Small intestine (tissue), 7 donors: Measurements from ENCODE around the gene METRN. TPM values are rescaled to one million over a fixed set of nuclear protein-coding genes. Genes with fewer than 3 reads are reported as not detected.

Source experiments
- DNase-seq, 2 donors: peaks; one replicate each; pipeline versions ENCODE4 v3.0.0 to v3.0.0-alpha.2; 2013
- FAIRE-seq: peaks from 2 replicates; lab custom pipeline; 2012; peaks lifted over from hg19 to GRCh38; lab: Jason Lieb, UNC
- H3K27ac ChIP-seq, 3 donors: one replicate each; pipeline ENCODE4 v1.5.1; 2013; ENCODE audit warnings: low read length in 2 of 3, mild to moderate bottlenecking in 2 of 3, control low read depth in 1 of 3, inconsistent platforms in 1 of 3, low read depth in 1 of 3, moderate library complexity in 1 of 3
- H3K27me3 ChIP-seq, 3 donors: one replicate each; pipeline ENCODE4 v1.6.1; 2013; ENCODE audit warnings: low read length in 3 of 3, inconsistent platforms in 1 of 3; ENCODE audit not compliant: control insufficient read depth in 3 of 3, insufficient read depth in 3 of 3
- H3K36me3 ChIP-seq, 3 donors: one replicate each; pipeline ENCODE4 v1.6.1; 2013; ENCODE audit warnings: low read length in 3 of 3, inconsistent platforms in 1 of 3, low read depth in 1 of 3, mild to moderate bottlenecking in 1 of 3, moderate library complexity in 1 of 3; ENCODE audit not compliant: control insufficient read depth in 3 of 3, insufficient read depth in 2 of 3
- H3K4me1 ChIP-seq, 3 donors: one replicate each; pipeline ENCODE4 v1.6.1; 2013; ENCODE audit warnings: low read length in 2 of 3, inconsistent platforms in 1 of 3, low read depth in 1 of 3, mild to moderate bottlenecking in 1 of 3, moderate library complexity in 1 of 3; ENCODE audit not compliant: control insufficient read depth in 3 of 3, insufficient read depth in 2 of 3
- H3K4me3 ChIP-seq, 3 donors: one replicate each; pipeline ENCODE4 v1.5.1; 2013; ENCODE audit warnings: low read length in 3 of 3, control low read depth in 1 of 3, inconsistent platforms in 1 of 3, low read depth in 1 of 3, mild to moderate bottlenecking in 1 of 3, moderate library complexity in 1 of 3
- H3K9me3 ChIP-seq, 2 donors: one replicate each; pipeline ENCODE4 v1.6.1; 2013; ENCODE audit warnings: low read depth in 1 of 2, low read length in 1 of 2; ENCODE audit not compliant: control insufficient read depth in 2 of 2, insufficient read depth in 1 of 2
- WGBS, 3 donors: extraction: QIAGEN DNeasy Blood & Tissue Kit; methylation state at CpG; one replicate each; pipeline ENCODE4 v1.1.7; 2013; 5-methylcytosine and 5-hydroxymethylcytosine counted together
- polyA plus RNA-seq, 4 donors: library from polyadenylated mRNA; stranded (reverse) in 3 of 4; unstranded in 1 of 4; fragments of 200-250 nt in 3 of 4; fragments of 120-200 nt in 1 of 4; gene quantifications; one replicate each; pipeline versions ENCODE4 v1.2.1 to v1.2.3, GENCODE V29; 2013
- donor health status: healthy with polysubstance abuse.
- donor health status: control.
- donor health status: control.
- donor health status: Bipolar disorder and iron deficiency.
- donor health status: healthy.

The METRN gene
- polyA plus RNA-seq, 4 donors = 4.9 to 14.1 (median 9.3) TPM

- Histone ChIP-seq H3K27me3 (peaks cover 0 to 3% (median 0%) of the 10 kb centered on the region in 3 donors), H3K9me3 (no peaks in the 10 kb centered on the region), H3K4me3 (peak overlapping the region; percentile 27 to 42 (median 39)), H3K27ac (no peak overlapping the region), H3K36me3 (peaks cover 12 to 42% (median 16%) of the 10 kb centered on the region in 3 donors), H3K4me1 (peaks cover 5 to 28% (median 5%) of the 10 kb centered on the region in 3 donors)
- WGBS, 3 donors = 16 to 39% (median 33%) methylated on average over 18 to 25 of the region's 25 CpGs
- FAIRE-seq = no peak
- peak; percentile 63 to 64 for DNase-seq
Observed at GRCh38 chr16:675884-676564, 38.9 kb upstream of the METRN start.

- WGBS, 3 donors = 30 to 80% (median 55%) methylated on average over 17 to 21 of the region's 21 CpGs
- DNase-seq (no peak), FAIRE-seq (no peak)
- H3K27ac ChIP-seq = peak overlapping the region in 1 of 3 donors; percentile 25
- H3K27me3 ChIP-seq = peaks cover 0 to 3% (median 0%) of the 10 kb centered on the region in 3 donors
- H3K4me3 ChIP-seq = no peak overlapping the region
- no peaks in the 10 kb centered on the region for H3K9me3 ChIP-seq
- peaks cover 7 to 42% (median 16%) of the 10 kb centered on the region in 3 donors for H3K36me3 ChIP-seq
- H3K4me1 ChIP-seq = peaks cover 5 to 34% (median 8%) of the 10 kb centered on the region in 3 donors
Observed at GRCh38 chr16:676565-676902, 38.4 kb upstream of the METRN start.

GRCh38 chr16:676913-677312, 38.0 kb upstream of the METRN start:
- Histone ChIP-seq H3K36me3 (peaks cover 3 to 42% (median 15%) of the 10 kb centered on the region in 3 donors), H3K4me1 (peaks cover 8 to 37% (median 9%) of the 10 kb centered on the region in 3 donors), H3K4me3 (no peak overlapping the region), H3K9me3 (no peaks in the 10 kb centered on the region), H3K27ac (peak overlapping the region in 1 of 3 donors; percentile 25), H3K27me3 (peaks cover 0 to 3% (median 0%) of the 10 kb centered on the region in 3 donors)
- FAIRE-seq = no peak
- DNase-seq = peak; percentile 86 to 94
- 15 to 47% (median 30%) methylated on average over 22 to 23 of the region's 23 CpGs for WGBS, 3 donors

GRCh38 chr16:677316-678190, 37.4 kb upstream of the METRN start:
- Histone ChIP-seq H3K27me3 (peaks cover 0 to 3% (median 0%) of the 10 kb centered on the region in 3 donors), H3K27ac (peak overlapping the region in 1 of 3 donors; percentile 30), H3K9me3 (no peaks in the 10 kb centered on the region), H3K4me3 (no peak overlapping the region), H3K4me1 (peaks cover 8 to 44% (median 10%) of the 10 kb centered on the region in 3 donors), H3K36me3 (peaks cover 6 to 42% (median 9%) of the 10 kb centered on the region in 3 donors)
- WGBS, 3 donors = 47 to 57% (median 53%) methylated on average over 49 to 57 of the region's 57 CpGs
- DNase-seq (no peak), FAIRE-seq (no peak)

- Histone ChIP-seq H3K4me1 (peaks cover 8 to 51% (median 10%) of the 10 kb centered on the region in 3 donors), H3K4me3 (no peak overlapping the region), H3K27ac (peak overlapping the region in 1 of 3 donors; percentile 5), H3K36me3 (peaks cover 5 to 42% (median 8%) of the 10 kb centered on the region in 3 donors), H3K27me3 (peaks cover 0 to 3% (median 0%) of the 10 kb centered on the region in 3 donors), H3K9me3 (no peaks in the 10 kb centered on the region)
- 70 to 77% (median 76%) methylated on average over 19 to 21 of the region's 21 CpGs for WGBS, 3 donors
- no peak for FAIRE-seq
- DNase-seq = no peak
Observed at GRCh38 chr16:678209-678857, 36.6 kb upstream of the METRN start.

GRCh38 chr16:678858-679813, 35.8 kb upstream of the METRN start:
- Histone ChIP-seq H3K4me3 (peak overlapping the region in 2 of 3 donors; percentile 43 to 82), H3K27me3 (peaks cover 0 to 3% (median 0%) of the 10 kb centered on the region in 3 donors), H3K36me3 (peaks cover 5 to 37% (median 8%) of the 10 kb centered on the region in 3 donors), H3K27ac (peak overlapping the region; percentile 69 to 89 (median 70)), H3K9me3 (no peaks in the 10 kb centered on the region), H3K4me1 (peaks cover 8 to 54% (median 10%) of the 10 kb centered on the region in 3 donors)
- FAIRE-seq = no peak
- DNase-seq = peak; percentile 51 to 85
- WGBS, 3 donors = 24 to 29% (median 24%) methylated on average over 41 to 52 of the region's 52 CpGs

GRCh38 chr16:679814-680624, 34.9 kb upstream of the METRN start, which contains the start of gene STUB1:
TSS of gene STUB1 (plus strand) at chr16:680410. CDS start at chr16:680526, 116 bp downstream.
- Histone ChIP-seq H3K9me3 (no peaks in the 10 kb centered on the region), H3K4me3 (peak within 1 kb of the TSS; percentile 79 to 90 (median 82)), H3K27ac (peak within 1 kb of the TSS; percentile 82 to 97 (median 96)), H3K4me1 (peaks cover 8 to 47% (median 9%) of the 10 kb centered on the region in 3 donors), H3K36me3 (peaks cover 5 to 34% (median 8%) of the 10 kb centered on the region in 3 donors), H3K27me3 (peaks cover 0 to 3% (median 0%) of the 10 kb centered on the region in 3 donors)
- 0 to 1% (median 1%) methylated on average over 37 to 91 of the region's 91 CpGs for WGBS, 3 donors
- FAIRE-seq = no peak
- peak; percentile 76 to 90 for DNase-seq
